ENCODE data around the gene SZRD1. TPM values are rescaled to one million over a fixed set of nuclear protein-coding genes. Genes with fewer than 3 reads are reported as not detected.

SZRD1 gene
- total RNA-seq, 1 experiment from 2014 or later = 175 TPM

DNA sequence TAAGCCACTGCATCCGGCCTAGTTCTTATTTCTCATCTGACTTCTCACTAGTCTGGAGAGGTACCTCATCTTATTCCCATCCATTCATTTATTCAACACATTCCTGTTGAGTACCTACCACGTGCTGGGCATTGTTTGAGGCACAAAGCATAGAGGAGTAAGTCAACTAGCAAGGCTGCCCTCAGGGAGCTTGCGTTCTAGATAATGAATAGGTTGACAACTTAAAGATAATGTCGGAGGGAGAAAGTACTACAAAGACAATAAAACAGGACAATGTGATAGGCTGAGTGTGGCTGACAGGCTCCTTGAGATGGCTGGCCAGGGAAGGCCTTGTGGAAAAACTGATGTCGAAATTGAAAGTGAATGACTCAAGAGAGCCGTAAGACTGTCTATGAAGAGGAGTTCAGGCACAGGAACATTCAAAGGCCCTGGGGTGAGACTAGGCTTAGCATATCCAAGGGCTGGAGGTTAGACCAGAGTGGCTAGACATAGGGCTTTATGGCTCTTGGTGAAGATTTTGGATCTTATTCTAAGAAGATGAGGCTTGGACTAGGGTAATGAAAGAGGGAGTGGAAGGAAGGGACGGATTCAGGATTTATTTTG is 51.9 kb downstream of the SZRD1 start:
- Histone ChIP-seq H3K36me3 (ENCODE audit: control insufficient read depth, insufficient read depth, low read length) (no peaks in the 10 kb centered on the region), H3K27me3 (ENCODE audit: control insufficient read depth, insufficient read depth, low read length) (no peaks in the 10 kb centered on the region), H3K9me3 (ENCODE audit: control insufficient read depth, insufficient read depth, low read depth, low read length) (no peaks in the 10 kb centered on the region), H3K4me1 (ENCODE audit: control insufficient read depth, insufficient read depth, low read length) (no peaks in the 10 kb centered on the region; the same call in 1 of the 2 replicates), H3K27ac (ENCODE audit: low read length) (no peak overlapping the region), H3K4me3 (ENCODE audit: low read depth in 2 of 2, low read length in 2 of 2) (no peak overlapping the region)
- TF ChIP-seq, protein P1, sequence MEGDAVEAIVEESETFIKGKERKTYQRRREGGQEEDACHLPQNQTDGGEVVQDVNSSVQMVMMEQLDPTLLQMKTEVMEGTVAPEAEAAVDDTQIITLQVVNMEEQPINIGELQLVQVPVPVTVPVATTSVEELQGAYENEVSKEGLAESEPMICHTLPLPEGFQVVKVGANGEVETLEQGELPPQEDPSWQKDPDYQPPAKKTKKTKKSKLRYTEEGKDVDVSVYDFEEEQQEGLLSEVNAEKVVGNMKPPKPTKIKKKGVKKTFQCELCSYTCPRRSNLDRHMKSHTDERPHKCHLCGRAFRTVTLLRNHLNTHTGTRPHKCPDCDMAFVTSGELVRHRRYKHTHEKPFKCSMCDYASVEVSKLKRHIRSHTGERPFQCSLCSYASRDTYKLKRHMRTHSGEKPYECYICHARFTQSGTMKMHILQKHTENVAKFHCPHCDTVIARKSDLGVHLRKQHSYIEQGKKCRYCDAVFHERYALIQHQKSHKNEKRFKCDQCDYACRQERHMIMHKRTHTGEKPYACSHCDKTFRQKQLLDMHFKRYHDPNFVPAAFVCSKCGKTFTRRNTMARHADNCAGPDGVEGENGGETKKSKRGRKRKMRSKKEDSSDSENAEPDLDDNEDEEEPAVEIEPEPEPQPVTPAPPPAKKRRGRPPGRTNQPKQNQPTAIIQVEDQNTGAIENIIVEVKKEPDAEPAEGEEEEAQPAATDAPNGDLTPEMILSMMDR (IDR thresholded peaks at IDR 0.05) = no peak
- TF ChIP-seq, protein P2, sequence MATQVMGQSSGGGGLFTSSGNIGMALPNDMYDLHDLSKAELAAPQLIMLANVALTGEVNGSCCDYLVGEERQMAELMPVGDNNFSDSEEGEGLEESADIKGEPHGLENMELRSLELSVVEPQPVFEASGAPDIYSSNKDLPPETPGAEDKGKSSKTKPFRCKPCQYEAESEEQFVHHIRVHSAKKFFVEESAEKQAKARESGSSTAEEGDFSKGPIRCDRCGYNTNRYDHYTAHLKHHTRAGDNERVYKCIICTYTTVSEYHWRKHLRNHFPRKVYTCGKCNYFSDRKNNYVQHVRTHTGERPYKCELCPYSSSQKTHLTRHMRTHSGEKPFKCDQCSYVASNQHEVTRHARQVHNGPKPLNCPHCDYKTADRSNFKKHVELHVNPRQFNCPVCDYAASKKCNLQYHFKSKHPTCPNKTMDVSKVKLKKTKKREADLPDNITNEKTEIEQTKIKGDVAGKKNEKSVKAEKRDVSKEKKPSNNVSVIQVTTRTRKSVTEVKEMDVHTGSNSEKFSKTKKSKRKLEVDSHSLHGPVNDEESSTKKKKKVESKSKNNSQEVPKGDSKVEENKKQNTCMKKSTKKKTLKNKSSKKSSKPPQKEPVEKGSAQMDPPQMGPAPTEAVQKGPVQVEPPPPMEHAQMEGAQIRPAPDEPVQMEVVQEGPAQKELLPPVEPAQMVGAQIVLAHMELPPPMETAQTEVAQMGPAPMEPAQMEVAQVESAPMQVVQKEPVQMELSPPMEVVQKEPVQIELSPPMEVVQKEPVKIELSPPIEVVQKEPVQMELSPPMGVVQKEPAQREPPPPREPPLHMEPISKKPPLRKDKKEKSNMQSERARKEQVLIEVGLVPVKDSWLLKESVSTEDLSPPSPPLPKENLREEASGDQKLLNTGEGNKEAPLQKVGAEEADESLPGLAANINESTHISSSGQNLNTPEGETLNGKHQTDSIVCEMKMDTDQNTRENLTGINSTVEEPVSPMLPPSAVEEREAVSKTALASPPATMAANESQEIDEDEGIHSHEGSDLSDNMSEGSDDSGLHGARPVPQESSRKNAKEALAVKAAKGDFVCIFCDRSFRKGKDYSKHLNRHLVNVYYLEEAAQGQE (IDR thresholded peaks at IDR 0.05; ENCODE audit: insufficient read depth in 1 of 2, low read depth in 2 of 2, low read length in 1 of 2) = no peak
- TF ChIP-seq POLR2AphosphoS5 (IDR thresholded peaks at IDR 0.05; ENCODE audit: low read depth, low read length) (no peak), SIN3A (IDR thresholded peaks at IDR 0.05; ENCODE audit: borderline replicate concordance, insufficient read depth, low read depth, low read length) (no peak), TCF7L2 (IDR thresholded peaks at IDR 0.05; ENCODE audit: low read depth, low read length) (no peak)
- BruUV-seq (replicated peaks) = no TSS peak
- POLR2A ChIA-PET = no interaction called here
- DNase-seq (ENCODE audit: low read depth, low spot score) (no peak), ATAC-seq (no peak)
- in situ Hi-C loops (cut with HindIII; ENCODE audit: low pct_unique_long_range_greater_than_20kb, low sequenced_read_pairs) = no loop called here
- CTCF ChIA-PET = no interaction called here
- intact Hi-C loops (cut with micrococcal nuclease; ENCODE audit: unreplicated experiment) = no loop called here

DNA sequence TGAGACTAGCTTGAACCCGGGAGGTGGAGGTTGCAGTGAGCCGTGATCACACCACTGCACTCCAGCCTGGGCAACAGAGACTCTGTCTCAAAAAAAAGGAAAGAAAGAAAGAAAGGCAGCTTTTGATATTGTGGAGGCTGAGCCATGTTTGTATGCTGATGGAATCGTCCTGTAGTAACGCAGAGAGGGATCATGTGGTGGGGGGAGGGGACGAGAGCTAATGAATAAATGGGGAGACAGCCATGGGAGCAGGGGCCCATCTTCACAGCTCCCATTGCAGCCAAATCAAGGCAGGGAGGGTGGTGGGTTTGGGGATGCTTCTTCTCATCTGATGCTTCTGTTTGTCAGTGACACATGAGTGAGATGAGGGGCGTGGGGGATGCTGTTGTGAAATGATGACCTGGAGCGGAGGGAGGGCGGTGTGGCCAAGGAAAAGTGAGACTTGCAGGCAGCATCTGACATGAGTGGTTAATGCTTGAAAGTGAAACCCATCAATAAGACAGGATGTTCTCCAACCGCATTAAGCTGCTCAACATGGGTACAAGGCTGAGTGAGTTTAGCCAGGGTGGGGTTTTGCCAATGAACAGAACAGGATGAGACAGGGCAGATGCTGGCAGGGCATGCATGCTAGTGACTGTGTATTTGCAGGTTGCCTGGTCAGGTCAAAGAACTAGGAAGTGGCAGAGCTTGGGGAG is 53.5 kb downstream of the SZRD1 start:
- Histone ChIP-seq H3K27me3 (ENCODE audit: control insufficient read depth, insufficient read depth, low read length) (no peaks in the 10 kb centered on the region), H3K9me3 (ENCODE audit: control insufficient read depth, insufficient read depth, low read depth, low read length) (no peaks in the 10 kb centered on the region), H3K36me3 (ENCODE audit: control insufficient read depth, insufficient read depth, low read length) (no peaks in the 10 kb centered on the region), H3K27ac (ENCODE audit: low read length) (no peak overlapping the region), H3K4me1 (ENCODE audit: control insufficient read depth, insufficient read depth, low read length) (no peaks in the 10 kb centered on the region; the same call in 1 of the 2 replicates), H3K4me3 (ENCODE audit: low read depth in 2 of 2, low read length in 2 of 2) (no peak overlapping the region)
- POLR2A ChIA-PET = no interaction called here
- ATAC-seq (no peak), DNase-seq (ENCODE audit: low read depth, low spot score) (no peak)
- BruUV-seq (replicated peaks) = no TSS peak
- in situ Hi-C loops (cut with HindIII; ENCODE audit: low pct_unique_long_range_greater_than_20kb, low sequenced_read_pairs) (no loop called here), intact Hi-C loops (cut with micrococcal nuclease; ENCODE audit: unreplicated experiment) (no loop called here)
- no peak for TF ChIP-seq TCF7L2 (IDR thresholded peaks at IDR 0.05; ENCODE audit: low read depth, low read length)
- no peak for TF ChIP-seq SIN3A (IDR thresholded peaks at IDR 0.05; ENCODE audit: borderline replicate concordance, insufficient read depth, low read depth, low read length)
- TF ChIP-seq, protein P1 (IDR thresholded peaks at IDR 0.05) = no peak
- TF ChIP-seq, protein P2 (IDR thresholded peaks at IDR 0.05; ENCODE audit: insufficient read depth in 1 of 2, low read depth in 2 of 2, low read length in 1 of 2) = no peak
- no peak for TF ChIP-seq POLR2AphosphoS5 (IDR thresholded peaks at IDR 0.05; ENCODE audit: low read depth, low read length)
- CTCF ChIA-PET = no interaction called here

Measured in Panc1 (cell line).